ENCODE results near the gene C16orf96.

Gene C16orf96

DNA sequence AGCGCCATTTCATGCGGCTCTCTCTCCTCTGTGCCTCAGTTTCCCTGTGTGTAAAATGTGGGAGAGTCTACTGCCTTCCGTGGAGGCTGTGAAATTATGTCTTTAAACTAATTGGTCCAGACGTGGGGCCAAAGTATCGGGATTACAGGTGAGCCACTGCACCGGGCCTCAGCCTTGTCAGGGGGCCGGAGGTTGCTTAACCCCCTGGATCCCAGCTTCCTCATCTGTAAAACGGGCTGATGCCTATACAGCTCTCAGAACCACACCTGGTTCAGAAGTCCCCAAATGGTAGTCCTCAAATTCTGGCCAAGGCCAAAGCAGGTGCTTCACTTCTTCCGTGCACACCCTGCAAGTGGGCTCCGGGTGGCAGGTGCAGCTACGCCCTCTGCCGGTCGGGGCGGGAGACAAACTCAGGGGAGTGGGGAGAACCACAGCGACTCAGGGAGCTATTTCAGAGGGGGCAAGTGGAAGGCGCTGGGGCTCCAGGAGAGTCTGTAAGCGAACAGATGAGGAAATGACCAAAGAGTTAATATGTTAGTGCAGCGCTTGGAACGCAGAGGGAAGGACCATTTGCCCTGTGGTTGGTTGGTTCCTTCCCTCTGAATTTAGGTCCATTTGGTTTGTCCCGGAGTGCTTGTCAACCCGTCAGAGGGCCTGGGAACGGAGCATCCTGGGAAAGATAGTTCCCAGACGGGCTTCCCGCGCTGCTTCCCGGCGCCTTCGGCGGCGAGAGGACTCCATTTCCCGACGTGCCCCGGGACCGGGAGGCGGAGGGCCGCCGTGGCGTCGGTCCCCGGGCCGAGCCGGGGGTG, 68.1 kb downstream of the C16orf96 start, which contains the start of gene MGRN1:
Gene MGRN1, plus strand, starts transcription at position 812 of the 812 bp plus-strand sequence. CDS start 135 bp downstream, outside the sequence.
- peak; percentile 82 to 88 for DNase-seq

DNA sequence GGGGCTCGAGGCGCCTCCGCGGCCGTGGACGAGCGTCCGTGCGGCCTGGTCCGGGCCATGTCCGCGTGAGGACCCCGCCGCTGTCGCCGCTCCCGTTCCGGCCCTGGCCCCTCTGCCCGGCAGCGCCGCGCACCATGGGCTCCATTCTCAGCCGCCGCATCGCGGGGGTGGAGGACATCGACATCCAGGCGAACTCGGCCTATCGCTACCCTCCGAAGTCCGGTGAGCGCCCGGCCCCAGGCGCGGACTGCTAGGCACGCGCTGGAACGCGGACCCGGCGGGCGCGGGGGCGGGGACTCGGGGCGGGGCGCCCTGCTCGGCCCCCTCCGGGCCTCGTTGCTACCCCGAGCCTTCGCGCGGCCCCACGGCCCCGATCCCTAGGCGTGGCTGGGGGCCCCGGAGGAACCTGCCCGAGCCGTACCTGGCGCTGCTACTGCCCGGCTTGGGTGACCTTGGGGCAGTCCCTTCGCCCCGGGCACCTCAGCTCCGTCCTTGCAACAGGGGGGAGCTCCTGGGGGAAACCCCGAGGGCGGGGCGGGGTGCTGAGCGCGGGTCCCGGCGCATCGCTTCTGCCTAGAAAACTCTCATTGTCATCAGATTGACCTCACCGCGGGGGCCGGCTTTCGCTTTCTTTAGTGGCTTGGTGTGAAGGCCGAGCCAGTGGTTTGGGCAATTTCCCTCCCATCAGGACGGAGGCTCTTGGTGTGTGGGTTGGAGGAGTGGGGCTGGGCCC, 68.9 kb downstream of the C16orf96 start:
- DNase-seq: no peak

DNA sequence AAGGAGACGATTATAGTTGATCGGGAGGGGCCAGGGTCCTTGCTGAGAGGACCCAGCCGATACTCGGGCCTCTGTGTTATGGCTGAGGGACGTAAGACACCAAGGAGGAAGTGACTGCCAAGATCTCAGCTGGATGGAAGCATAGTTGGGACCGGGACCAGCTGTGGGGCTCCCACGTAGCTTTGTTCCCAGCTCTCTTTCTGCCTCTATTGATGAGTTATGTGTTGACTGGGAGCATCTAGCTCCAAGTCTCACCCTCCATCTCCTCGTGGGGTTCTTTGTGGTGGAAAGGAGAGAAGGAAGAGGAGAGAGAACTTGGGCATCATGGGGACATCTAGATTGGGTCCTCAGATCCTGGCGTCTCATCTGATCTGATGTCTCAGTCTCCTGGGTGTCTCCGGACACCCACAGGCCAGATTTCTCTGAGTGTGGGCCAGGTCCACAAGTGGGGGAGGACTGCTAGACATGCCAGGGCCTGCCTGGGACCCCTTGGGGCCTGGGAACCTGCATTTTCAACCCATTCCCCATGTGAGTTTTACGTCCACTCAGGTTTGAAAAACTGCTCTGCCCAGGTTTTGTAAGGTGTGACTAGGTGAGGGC, 69.5 kb downstream of the C16orf96 start:
- DNase-seq: no peak

DNA sequence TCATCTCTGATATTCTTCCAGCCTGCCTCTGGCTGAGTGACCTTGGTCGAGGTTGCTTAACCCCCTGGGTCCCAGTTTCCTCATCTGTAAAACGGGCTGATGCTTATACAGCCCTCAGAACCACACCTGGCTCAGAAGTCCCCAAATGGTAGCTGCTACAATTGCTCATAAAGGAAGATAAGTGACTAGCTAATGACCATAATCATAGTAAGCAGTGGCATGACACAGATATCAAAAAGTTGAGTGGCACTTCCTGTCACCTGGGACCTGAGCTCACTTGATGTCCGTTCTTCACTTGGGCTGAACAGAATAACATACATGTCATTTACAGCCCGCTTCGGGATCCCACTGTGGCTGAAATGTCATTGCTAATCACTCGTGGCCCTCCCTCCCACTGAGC, 70.3 kb downstream of the C16orf96 start:
- no peak for DNase-seq

DNA sequence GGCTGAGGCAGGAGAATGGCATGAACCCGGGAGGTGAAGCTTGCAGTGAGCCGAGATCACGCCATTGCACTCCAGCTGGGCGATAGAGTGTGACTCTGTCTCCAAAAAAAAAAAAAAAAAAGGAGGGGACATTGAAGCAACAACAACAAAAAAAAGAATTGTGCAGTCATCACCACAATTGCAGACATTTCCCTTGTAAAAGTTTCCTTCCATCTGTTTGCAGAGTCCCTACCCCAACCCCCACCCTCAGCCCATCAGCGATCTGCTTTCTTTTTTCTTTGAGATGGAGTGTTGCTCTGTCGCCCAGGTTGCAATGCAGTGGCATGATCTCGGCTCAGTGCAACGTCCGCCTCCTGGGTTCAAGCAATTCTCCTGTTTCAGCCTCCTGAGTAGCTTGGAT, 72.1 kb downstream of the C16orf96 start:
- DNase-seq: no peak

DNA sequence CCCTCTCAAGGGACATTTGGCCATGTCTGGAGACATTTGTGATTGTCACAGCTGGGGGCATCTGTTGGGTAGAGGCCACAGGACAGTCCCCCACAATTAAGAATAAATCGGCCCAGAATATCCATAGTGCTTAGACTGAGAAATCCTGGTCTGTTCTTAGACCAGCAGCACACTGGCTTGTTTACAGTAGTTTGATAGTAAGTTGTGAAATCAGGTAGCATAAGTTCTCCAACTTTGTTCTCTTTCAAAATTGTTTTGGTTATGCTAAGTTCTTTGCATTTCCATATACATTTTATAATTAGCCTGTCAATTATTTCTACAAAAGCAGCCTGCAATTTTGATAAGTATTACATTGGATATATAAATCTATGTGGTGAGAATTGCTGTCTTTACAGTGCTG, 75.3 kb downstream of the C16orf96 start:
- DNase-seq: no peak

DNA sequence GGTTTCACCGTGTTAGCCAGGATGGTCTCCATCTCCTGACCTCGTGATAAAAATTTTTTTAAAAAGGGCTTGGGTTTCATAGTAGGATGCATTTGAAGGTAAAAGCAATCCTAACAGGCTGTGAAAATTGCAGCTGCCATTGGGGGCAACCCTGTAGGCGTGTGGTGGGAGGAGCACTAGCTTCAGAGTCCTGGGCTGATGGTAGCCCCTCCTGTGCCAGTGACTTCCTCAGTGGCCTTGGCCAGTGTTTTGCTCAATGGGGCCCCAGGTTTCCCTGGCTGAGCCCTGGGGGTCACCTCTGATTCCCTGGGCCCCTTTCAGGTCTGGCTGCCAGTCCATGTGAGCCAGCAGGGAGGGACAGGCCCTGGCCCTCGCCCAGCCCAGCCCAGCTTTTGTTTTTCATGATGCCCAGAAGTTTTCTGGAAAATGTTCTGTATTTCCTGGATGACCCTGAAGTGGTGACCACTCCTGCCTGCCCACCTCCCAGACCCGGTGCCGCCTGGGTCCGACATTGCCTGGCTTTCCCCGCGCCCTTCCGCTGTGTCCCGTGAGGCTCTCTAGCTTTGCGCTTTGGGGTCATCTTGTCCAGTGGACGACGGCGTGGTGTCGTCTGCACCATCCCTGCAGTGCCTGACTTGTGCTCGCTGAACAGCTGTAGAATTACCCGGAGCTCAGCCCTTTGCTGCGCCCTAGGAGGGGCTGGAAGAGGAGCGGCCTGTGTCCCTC, 77.9 kb downstream of the C16orf96 start:
- no peak for DNase-seq

DNA sequence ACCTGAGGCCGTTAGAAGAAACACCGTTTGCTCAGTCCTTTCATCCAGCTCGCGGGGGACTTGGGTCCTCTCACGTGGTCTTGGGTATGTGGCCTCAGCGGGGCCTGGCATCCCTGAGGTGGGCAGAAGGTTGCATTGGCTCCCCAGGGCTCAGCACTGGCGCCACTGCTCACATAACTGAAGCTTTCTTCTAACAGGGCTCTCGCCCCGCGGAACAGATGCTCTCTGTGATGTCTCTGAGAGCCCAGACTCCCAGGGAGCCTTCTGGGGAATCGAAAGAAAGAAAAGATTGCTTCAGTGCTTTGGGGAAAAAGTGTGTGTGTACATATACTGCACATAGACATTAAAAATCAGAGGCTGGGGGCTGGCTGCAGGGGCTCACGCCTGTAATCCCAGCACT, 78.6 kb downstream of the C16orf96 start:
- no peak for DNase-seq

DNA sequence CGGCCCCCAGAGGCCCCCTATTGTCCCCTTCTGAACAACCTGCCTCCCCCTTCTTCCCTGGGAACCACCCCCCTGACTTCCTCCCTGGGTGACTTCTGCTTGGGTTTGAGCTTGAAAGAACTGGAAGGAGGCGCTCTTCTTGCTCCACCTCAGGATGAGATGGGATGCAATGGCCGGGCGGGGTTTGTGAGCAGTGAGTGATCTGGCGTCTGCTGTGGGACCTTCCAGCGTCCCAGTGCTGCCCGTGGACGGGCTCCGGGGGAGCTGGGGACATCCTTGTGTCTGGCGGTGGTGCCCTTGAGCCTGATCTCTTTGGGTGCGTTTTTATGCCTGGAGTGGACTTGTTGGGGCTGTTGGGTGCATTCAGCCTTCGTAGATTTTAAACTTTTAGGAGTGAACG, 80.1 kb downstream of the C16orf96 start:
- DNase-seq: no peak

DNA sequence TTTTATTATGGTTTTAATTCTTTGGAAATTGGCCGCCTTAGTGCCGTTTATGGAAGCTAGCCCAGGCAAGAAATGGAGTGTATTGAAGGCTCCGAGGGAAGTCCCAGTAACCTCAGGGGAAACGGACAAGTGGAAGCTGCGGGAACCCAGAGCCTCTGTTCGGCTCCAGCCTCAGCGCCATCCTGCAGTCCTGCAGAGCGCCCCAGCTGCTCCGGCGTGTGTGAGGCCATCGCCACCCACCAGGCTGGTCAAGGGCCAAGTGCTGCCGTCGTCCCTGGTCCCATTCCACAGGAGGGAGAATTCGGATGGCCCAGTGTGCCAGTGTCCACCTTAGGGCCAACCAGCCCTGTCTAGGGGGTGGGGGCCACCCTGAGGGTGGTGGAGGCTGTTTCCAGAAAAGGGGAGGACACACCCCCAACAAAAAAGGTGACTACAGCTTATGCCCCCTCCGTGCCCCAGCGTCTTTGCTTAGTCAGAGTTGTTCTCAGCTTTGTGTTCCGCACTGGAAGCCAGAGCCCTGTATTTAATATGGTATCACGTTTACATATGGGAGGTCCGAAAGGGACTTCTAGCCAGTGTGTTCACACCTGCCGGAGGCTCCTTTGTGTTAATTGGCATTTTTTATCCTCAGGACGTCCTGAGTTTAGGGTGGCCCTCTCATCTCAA, 81.5 kb downstream of the C16orf96 start:
- no peak for DNase-seq

DNA sequence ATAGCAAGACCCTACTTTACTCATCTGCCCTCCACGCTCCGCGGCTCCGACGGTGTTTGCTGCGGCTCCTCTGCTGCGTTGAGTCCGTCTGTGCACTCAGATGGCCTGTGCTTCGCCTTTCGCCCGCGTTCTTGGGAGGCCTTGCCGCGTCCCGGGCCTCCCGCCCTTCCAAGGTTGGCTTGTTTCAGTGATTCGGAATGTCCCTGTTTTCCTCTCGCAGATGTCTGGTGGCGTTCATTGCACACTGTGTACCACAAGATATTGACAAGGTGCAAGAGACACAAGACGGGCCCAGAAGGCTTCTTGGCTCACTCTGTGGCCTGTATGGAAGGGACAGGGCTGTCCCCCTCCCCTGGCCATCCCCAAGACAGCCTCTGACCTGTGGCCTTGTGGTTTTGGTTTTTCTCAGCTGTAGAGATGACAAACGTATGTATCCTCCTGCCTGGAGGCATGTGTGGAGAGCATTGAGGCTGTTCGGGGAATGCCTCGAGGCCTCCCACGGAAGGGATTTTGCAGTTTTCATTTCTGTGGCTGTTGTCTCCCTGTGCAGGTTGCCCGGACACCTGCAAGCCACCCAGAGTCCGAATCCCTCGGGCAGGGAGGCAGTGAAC, 83.9 kb downstream of the C16orf96 start:
- no peak for DNase-seq

DNA sequence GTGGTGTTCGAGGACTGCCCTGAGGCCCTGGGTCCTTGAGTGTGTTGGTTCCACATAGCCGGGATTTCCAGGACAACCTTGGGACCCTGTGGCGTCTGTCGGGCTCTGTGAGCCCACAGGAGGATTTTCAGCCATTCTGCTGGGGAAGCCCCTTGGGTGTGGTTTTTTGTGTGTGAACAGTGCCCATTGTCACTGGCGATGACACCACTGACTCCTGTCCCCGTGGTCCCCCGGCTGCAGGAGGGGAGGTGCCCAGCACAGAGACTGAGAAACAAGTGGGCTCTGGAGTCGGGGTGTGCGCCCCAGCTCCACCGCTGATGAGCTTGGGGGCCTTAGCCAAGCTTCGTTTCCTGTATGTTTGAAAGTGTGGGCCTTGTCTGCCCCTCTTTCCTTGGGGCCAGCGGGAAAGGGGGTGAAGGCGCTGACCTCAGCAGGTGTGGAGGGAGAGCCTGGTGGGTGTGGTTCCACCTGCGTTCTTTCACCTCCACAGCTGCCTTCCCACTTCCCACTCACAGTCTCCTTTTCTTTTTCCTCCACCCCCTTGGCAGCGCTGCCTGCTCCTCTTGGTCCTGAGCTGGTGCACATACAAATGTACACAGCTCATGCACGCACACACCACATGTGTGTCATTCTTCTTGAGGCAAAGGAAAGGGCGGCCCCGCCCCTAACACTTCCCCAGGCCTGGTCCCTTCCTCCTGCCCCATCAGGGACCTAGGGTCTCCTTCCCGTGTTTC, 84.6 kb downstream of the C16orf96 start:
- no peak for DNase-seq

DNA sequence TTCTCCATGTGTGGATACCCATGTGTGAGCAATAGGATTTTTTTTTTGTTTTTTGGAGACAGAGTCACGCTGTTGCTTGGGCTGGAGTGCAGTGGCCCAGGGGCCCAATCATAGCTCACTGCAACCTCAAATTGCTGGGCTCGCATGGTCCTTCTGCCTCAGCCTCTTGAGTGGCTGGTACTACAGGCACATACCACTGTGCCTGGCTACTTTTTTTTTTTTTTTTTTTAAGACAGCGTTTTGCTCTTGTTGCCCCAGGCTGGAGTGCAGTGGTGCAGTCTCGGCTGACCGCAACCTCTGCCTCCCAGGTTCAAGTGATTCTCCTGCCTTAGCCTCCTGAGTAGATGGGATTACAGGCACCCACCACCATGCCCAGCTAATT, 85.2 kb downstream of the C16orf96 start:
- DNase-seq: no peak

DNA sequence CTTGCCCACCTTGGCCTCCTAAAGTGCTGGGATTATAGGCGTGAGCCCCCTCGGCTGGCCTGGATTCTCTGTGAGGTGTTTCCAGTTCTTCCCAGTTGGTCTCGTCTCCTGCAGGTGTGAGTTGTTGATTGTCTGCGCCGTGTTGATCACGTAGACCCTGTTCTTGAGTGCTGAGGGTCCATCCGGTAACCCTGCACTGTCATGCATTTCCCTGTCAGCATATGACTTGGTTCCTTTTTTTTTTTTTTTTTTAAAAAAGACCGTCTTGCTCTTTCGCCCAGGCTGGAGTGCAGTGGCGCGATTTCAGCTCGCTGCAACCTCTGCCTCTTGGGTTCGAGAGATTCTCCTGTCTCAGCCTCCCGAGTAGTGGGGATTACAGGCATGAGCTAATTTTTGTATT, 85.8 kb downstream of the C16orf96 start:
- DNase-seq: no peak

DNA sequence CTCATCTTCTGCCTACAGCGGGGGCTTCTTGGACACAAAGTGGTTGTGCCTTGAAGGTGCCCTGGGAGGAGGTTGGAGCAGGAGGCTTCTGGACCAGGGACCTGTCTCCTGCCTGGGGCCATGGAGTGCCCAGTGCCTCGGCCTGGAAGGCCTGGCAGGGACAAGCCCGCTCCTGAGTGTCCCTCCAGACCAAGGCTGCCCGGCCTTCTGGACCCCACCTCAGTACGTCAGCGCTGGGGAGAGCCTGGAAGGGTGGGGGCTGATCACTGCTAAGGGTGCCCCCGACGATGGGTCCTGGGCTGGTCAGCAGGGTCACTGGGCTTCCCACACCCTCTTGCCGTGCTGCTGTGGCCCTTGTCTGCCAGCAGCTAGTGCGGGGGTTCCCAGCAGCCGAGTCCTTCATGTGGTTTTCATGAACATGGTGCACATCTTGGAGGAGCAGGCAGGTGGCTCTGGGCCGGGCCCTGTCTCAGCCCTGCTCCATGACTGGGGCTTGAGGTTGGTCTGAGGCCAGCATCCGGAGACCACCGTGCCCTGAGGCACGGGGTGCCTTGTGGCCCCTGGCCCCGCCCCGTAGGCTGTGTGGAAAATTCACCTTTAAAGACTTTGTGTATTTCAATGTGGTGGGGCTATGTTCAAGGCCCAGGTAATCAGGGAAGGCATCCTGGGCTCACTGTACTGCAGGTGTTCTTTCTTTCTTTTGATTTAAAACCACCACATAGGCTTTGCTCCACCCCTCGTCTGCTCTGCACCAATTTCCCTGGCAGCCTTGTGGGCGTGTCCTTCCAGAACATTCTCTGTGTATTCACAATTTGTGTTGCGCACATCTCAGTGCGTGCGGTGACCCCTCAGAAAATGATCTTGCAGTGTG, 90.9 kb downstream of the C16orf96 start:
- DNase-seq: no peak

DNA sequence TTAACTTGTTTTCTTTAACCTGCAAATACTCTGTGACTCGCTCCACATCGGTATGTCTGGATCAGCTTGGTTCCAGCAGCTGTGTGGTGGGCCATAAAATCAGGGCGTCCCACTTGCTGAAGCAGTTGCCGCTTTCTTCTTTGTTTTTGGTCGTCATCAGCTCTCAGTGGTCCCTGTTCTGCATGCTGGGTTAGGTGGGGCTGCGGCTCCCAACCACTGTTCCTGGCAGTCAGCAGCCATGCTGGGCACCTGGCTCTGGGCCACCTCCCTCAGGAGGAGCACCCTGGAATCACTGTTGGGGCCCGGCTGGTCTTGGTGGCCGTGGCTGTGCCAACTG, 91.5 kb downstream of the C16orf96 start:
- no peak for DNase-seq

DNA sequence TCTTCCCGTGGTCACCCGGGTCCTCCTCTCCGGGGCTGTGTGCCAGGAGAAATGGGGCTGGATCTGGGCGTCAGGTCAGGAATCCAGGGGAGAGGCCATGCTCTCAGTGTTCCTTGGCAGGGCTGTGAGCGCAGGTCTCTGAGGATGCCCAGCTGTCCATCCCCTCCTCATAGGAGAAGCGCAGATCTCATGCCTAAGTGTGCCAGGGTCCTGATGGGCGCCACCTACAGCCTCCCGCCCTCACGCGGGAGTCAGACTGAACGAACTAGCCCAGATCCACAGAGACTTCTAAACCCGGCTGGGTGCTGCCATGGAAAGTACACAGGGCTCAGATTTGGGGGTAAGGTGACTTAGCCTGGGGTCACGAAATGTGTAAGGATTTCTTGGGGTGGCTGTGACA, 92.8 kb downstream of the C16orf96 start:
- no peak for DNase-seq

DNA sequence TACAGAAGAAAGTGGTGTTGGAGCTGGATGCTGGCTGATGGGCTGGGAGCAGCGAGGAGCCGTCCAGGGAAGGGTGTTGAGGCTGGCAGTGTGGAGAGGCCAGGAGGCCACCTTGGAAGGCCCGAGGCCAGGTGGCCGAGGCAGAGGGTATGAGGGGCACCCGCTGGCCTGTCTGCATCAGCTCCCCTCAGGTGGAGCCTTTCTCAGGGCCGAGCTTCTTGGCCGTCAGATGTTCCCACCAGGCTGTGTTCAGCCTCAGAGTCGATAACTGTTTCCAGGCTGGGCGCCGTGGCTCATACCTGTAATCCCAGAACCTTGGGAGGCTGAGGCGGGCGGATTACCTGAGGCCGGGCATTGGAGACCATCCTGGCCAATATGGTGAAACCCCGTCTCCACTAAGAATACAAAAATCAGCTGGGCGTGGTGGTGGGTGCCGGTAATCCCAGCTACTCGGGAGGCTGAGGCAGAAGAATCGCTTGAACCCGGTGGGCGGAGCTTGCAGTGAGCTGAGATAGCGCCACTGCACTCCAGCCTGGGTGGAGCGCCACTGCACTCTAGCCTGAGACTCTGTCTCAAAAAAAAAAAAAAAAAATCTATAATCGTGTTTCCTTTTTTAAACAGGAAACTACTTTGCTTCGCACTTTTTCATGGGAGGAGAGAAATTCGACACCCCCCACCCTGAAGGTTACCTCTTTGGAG, 93.8 kb downstream of the C16orf96 start:
- no peak for DNase-seq
